Measurements from ENCODE around the gene PLCB3. TPM values are rescaled to one million over a fixed set of nuclear protein-coding genes. Genes with fewer than 3 reads are reported as not detected.

Gene PLCB3
- total RNA-seq, 1 experiment from 2014 or later = 45.3 TPM

DNA sequence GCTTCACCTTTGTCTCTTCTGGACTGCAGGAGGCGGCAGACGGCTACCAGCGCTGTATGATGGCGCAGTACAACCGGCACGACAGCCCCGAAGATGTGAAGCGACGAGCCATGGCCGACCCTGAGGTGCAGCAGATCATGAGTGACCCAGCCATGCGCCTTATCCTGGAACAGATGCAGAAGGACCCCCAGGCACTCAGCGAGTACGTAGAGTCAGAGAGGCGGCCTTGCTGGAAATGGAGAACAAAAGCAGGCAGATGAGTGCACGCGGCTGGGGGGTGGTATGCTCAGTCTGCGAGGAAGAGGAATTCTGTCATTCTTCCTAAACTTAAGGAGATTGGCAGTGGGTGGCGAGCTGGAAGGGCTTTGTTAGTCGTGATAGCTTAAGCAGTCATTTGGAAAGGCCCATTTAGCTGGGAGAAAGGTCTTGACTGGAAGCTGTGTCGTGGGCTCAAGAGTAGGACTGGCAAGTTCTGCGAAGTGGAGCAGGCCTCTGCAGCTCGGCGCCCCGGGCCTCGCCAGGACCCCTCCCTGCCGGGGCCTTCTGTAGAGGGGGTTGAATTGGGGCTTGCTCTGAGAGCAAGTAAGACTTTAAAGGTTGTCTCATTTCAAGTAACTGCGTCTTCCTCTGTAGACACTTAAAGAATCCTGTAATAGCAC, 47.8 kb upstream of the PLCB3 start:
- Histone ChIP-seq H3K27me3 (replicated peaks; ENCODE audit: insufficient read depth, low read depth, low read length, poor library complexity) (no peaks in the 10 kb centered on the region), H3K27ac (ENCODE audit: low read depth, low read length, poor library complexity, severe bottlenecking) (peak overlapping the region; percentile 74), H3K4me3 (ENCODE audit: low read depth, low read length, poor library complexity, severe bottlenecking) (no peak overlapping the region), H3K9me3 (ENCODE audit: low read depth, low read length, poor library complexity, severe bottlenecking) (no peaks in the 10 kb centered on the region), H3K36me3 (ENCODE audit: insufficient read depth, low read length, poor library complexity, severe bottlenecking) (peaks cover 68% of the 10 kb centered on the region), H3K4me1 (ENCODE audit: insufficient read depth, low read length, poor library complexity, severe bottlenecking) (peaks cover 49% of the 10 kb centered on the region)
- intact Hi-C loops (cut with micrococcal nuclease; ENCODE audit: unreplicated experiment) = loop anchor here (1.0 to 2.0 kb wide), 2 partner anchors 98 to 151 kb away; no protein-coding TSS in a partner anchor
- TF ChIP-seq EZH2 (IDR thresholded peaks at IDR 0.05; ENCODE audit: borderline replicate concordance, low read depth, low read length, poor library complexity, severe bottlenecking) = no peak
- TF ChIP-seq, protein P1, sequence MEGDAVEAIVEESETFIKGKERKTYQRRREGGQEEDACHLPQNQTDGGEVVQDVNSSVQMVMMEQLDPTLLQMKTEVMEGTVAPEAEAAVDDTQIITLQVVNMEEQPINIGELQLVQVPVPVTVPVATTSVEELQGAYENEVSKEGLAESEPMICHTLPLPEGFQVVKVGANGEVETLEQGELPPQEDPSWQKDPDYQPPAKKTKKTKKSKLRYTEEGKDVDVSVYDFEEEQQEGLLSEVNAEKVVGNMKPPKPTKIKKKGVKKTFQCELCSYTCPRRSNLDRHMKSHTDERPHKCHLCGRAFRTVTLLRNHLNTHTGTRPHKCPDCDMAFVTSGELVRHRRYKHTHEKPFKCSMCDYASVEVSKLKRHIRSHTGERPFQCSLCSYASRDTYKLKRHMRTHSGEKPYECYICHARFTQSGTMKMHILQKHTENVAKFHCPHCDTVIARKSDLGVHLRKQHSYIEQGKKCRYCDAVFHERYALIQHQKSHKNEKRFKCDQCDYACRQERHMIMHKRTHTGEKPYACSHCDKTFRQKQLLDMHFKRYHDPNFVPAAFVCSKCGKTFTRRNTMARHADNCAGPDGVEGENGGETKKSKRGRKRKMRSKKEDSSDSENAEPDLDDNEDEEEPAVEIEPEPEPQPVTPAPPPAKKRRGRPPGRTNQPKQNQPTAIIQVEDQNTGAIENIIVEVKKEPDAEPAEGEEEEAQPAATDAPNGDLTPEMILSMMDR (conservative IDR thresholded peaks at IDR 0.05; ENCODE audit: low read depth, low read length) = no peak
- DNase-seq (ENCODE audit: low spot score) = no peak
- POLR2A ChIA-PET (ENCODE audit: low non-redundant PET) = no interaction called here
- CTCF ChIA-PET = interaction anchor here (0.8 to 4.6 kb wide), 5 partner anchors 18 to 449 kb away, joined by 3 to 33 read pairs (median 7); partner anchors contain the start of genes CATSPERZ and STIP1
- BruUV-seq (replicated peaks) = no TSS peak

DNA sequence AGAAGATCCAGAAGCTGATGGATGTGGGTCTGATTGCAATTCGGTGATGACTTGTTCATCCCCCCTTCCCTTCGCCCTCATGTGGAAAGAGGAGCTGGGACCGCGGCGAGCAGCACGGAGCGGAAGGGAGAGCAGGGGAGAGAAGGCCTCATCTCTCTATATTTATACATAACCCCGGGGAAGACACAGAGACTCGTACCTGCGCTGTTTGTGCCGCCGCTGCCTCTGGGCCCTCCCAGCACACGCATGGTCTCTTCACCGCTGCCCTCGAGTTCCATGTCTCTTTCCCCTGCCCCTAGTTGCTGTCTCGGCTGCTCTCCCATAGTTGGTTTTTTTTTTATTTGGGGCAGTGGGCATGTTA, 47.3 kb upstream of the PLCB3 start:
- no peak for DNase-seq (ENCODE audit: low spot score)
- TF ChIP-seq EZH2 (IDR thresholded peaks at IDR 0.05; ENCODE audit: borderline replicate concordance, low read depth, low read length, poor library complexity, severe bottlenecking) = no peak
- TF ChIP-seq, protein P1 (conservative IDR thresholded peaks at IDR 0.05; ENCODE audit: low read depth, low read length) = no peak
- H3K4me1 ChIP-seq (ENCODE audit: insufficient read depth, low read length, poor library complexity, severe bottlenecking) = peaks cover 54% of the 10 kb centered on the region
- BruUV-seq (replicated peaks) = TSS peak; percentile 94
- no peaks in the 10 kb centered on the region for H3K27me3 ChIP-seq (replicated peaks; ENCODE audit: insufficient read depth, low read depth, low read length, poor library complexity)
- H3K36me3 ChIP-seq (ENCODE audit: insufficient read depth, low read length, poor library complexity, severe bottlenecking) = peaks cover 63% of the 10 kb centered on the region
- no peak overlapping the region for H3K4me3 ChIP-seq (ENCODE audit: low read depth, low read length, poor library complexity, severe bottlenecking)
- POLR2A ChIA-PET (ENCODE audit: low non-redundant PET) = interaction anchor here (2.4 kb wide), 1 partner anchor 18 kb away, joined by 6 read pairs; the partner anchor contains the start of gene STIP1
- CTCF ChIA-PET = interaction anchor here (0.5 to 4.6 kb wide), 19 partner anchors 9 to 485 kb away, joined by 3 to 33 read pairs (median 5); partner anchors contain the start of genes CATSPERZ, PLCB3, PPP1R14B and STIP1
- intact Hi-C loops (cut with micrococcal nuclease; ENCODE audit: unreplicated experiment) = loop anchor here (1.0 to 2.0 kb wide), 2 partner anchors 97 to 151 kb away; no protein-coding TSS in a partner anchor
- no peaks in the 10 kb centered on the region for H3K9me3 ChIP-seq (ENCODE audit: low read depth, low read length, poor library complexity, severe bottlenecking)
- H3K27ac ChIP-seq (ENCODE audit: low read depth, low read length, poor library complexity, severe bottlenecking) = peak overlapping the region; percentile 74

DNA sequence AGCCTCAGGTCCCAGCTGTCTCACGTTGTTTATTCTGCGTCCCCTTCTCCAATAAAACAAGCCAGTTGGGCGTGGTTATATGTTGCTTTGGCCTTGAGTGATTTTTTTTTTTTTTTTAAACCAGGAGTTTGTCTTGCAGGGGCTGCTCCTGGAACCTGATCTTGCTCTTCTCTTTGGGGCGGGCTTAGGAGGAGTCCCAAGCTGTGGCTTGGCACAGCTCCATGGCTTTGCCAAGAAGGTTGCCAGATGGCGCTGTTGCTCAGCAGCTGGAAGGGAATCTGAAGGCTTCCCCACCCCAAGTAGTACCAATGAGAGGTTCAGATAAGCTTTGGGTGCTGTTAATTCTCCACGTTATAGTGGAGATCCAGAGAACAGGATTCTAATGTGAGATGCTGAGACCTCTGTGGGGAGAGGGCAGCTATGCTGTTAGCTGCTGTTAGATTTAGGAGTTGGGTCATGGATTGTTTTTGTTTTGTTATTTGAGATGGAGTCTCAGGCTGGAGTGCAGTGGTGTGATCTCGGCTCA, 46.8 kb upstream of the PLCB3 start:
- no peak overlapping the region for H3K4me3 ChIP-seq (ENCODE audit: low read depth, low read length, poor library complexity, severe bottlenecking)
- TF ChIP-seq, protein P1 (conservative IDR thresholded peaks at IDR 0.05; ENCODE audit: low read depth, low read length) = peak; percentile 98
- TF ChIP-seq EZH2 (IDR thresholded peaks at IDR 0.05; ENCODE audit: borderline replicate concordance, low read depth, low read length, poor library complexity, severe bottlenecking) = no peak
- H3K9me3 ChIP-seq (ENCODE audit: low read depth, low read length, poor library complexity, severe bottlenecking) = no peaks in the 10 kb centered on the region
- intact Hi-C loops (cut with micrococcal nuclease; ENCODE audit: unreplicated experiment) = loop anchor here (1.0 to 2.0 kb wide), 2 partner anchors 97 to 150 kb away; no protein-coding TSS in a partner anchor
- DNase-seq (ENCODE audit: low spot score) = peak; percentile 100
- H3K27ac ChIP-seq (ENCODE audit: low read depth, low read length, poor library complexity, severe bottlenecking) = peak overlapping the region; percentile 93
- H3K4me1 ChIP-seq (ENCODE audit: insufficient read depth, low read length, poor library complexity, severe bottlenecking) = peaks cover 59% of the 10 kb centered on the region
- BruUV-seq (replicated peaks) = no TSS peak
- CTCF ChIA-PET = interaction anchor here (0.5 to 4.6 kb wide), 23 partner anchors 8 to 484 kb away, joined by 3 to 33 read pairs (median 5); partner anchors contain the start of genes CATSPERZ, PLCB3, PPP1R14B and STIP1
- POLR2A ChIA-PET (ENCODE audit: low non-redundant PET) = interaction anchor here (0.6 to 2.4 kb wide), 3 partner anchors 19 to 211 kb away, joined by 3 to 6 read pairs (median 4); partner anchors contain the start of gene STIP1
- no peaks in the 10 kb centered on the region for H3K27me3 ChIP-seq (replicated peaks; ENCODE audit: insufficient read depth, low read depth, low read length, poor library complexity)
- peaks cover 59% of the 10 kb centered on the region for H3K36me3 ChIP-seq (ENCODE audit: insufficient read depth, low read length, poor library complexity, severe bottlenecking)
